Progenitor cell of endocrine pancreas (in vitro differentiated cells): ENCODE data around the gene AATK. TPM values are rescaled to one million over a fixed set of nuclear protein-coding genes. Genes with fewer than 3 reads are reported as not detected.

Experiments
- DNase-seq: peaks from one replicate; pipeline ENCODE4 v3.0.0; 2021; ENCODE audit warnings: low spot score; ENCODE audit not compliant: unreplicated experiment
- H3K27ac Mint-ChIP-seq: 2 replicates; pipeline ENCODE4 v1.8.0; 2021; ENCODE audit warnings: mild to moderate bottlenecking, moderate library complexity, mixed read lengths
- H3K27me3 Mint-ChIP-seq: 2 replicates; pipeline ENCODE4 v1.8.0; 2021; ENCODE audit warnings: mixed read lengths
- H3K36me3 Mint-ChIP-seq: 2 replicates; pipeline ENCODE4 v1.8.0; 2022; ENCODE audit warnings: mixed read lengths; ENCODE audit not compliant: insufficient read depth
- H3K4me1 Mint-ChIP-seq: 2 replicates; pipeline ENCODE4 v1.8.0; 2021; ENCODE audit warnings: low read depth, mixed read lengths
- H3K4me3 Mint-ChIP-seq: 2 replicates; pipeline ENCODE4 v1.8.0; 2021; ENCODE audit warnings: low read depth, mild to moderate bottlenecking, moderate library complexity, mixed read lengths
- H3K9me3 Mint-ChIP-seq: 2 replicates; pipeline ENCODE4 v1.8.0; 2021; ENCODE audit warnings: low read depth, mixed read lengths
- CTCF ChIP-seq: fragments of 200-600 bp; sonication (generic); IDR thresholded peaks from one replicate; pipeline ENCODE4 v1.5.0; 2021; ENCODE audit warnings: antibody characterized with exemption, mild to moderate bottlenecking; ENCODE audit not compliant: unreplicated experiment
- total RNA-seq: library from RNA; stranded (reverse); gene quantifications from 2 replicates; pipeline ENCODE4 v1.2.1, GENCODE V29; 2021

The AATK gene
- total RNA-seq, 1 donor from 2014 or later = 12.9 TPM

GRCh38 chr17:81101614-81102306 is 64.3 kb downstream of the AATK start:
- Mint-ChIP-seq H3K36me3 (peaks cover 2% of the 10 kb centered on the region), H3K27ac (no peak overlapping the region), H3K27me3 (no peaks in the 10 kb centered on the region), H3K4me3 (no peak overlapping the region), H3K9me3 (no peaks in the 10 kb centered on the region), H3K4me1 (peaks cover 2% of the 10 kb centered on the region)
- peak; percentile 100 for TF ChIP-seq CTCF
- peak; percentile 91 for DNase-seq

- no peak overlapping the region for H3K27ac Mint-ChIP-seq
Measured at GRCh38 chr17:81100668-81101067, 65.4 kb downstream of the AATK start.

GRCh38 chr17:81099888-81100287 is 66.1 kb downstream of the AATK start:
- Mint-ChIP-seq H3K9me3 (no peaks in the 10 kb centered on the region), H3K27me3 (no peaks in the 10 kb centered on the region), H3K4me1 (peaks cover 10% of the 10 kb centered on the region), H3K4me3 (no peak overlapping the region), H3K27ac (no peak overlapping the region), H3K36me3 (no peaks in the 10 kb centered on the region)
- DNase-seq = no peak
- no peak for TF ChIP-seq CTCF

More at GRCh38 chr17:81100668-81101067, 65.4 kb downstream of the AATK start:
- TF ChIP-seq CTCF = no peak
- no peaks in the 10 kb centered on the region for H3K9me3 Mint-ChIP-seq
- peaks cover 2% of the 10 kb centered on the region for H3K36me3 Mint-ChIP-seq
- H3K4me1 Mint-ChIP-seq = peaks cover 3% of the 10 kb centered on the region
- DNase-seq = no peak
- H3K4me3 Mint-ChIP-seq = no peak overlapping the region
- H3K27me3 Mint-ChIP-seq = no peaks in the 10 kb centered on the region

GRCh38 chr17:81097943-81098308 is 68.1 kb downstream of the AATK start:
- DNase-seq = no peak
- H3K27ac Mint-ChIP-seq = no peak overlapping the region
- H3K36me3 Mint-ChIP-seq = no peaks in the 10 kb centered on the region
- no peaks in the 10 kb centered on the region for H3K9me3 Mint-ChIP-seq
- peaks cover 18% of the 10 kb centered on the region for H3K4me1 Mint-ChIP-seq
- H3K4me3 Mint-ChIP-seq = no peak overlapping the region
- no peak for TF ChIP-seq CTCF
- H3K27me3 Mint-ChIP-seq = no peaks in the 10 kb centered on the region

- Mint-ChIP-seq H3K4me3 (no peak overlapping the region), H3K9me3 (no peaks in the 10 kb centered on the region), H3K27me3 (no peaks in the 10 kb centered on the region), H3K4me1 (peaks cover 18% of the 10 kb centered on the region), H3K27ac (no peak overlapping the region), H3K36me3 (no peaks in the 10 kb centered on the region)
- DNase-seq = peak; percentile 43
- TF ChIP-seq CTCF = peak; percentile 63
Measured at GRCh38 chr17:81097134-81097942, 68.7 kb downstream of the AATK start.
